Endothelial cell of umbilical vein (primary cell): Measurements from ENCODE around the gene ELK1.

Experiments
- CTCF ChIP-seq, 2 donors: IDR thresholded peaks; 1 replicate in 1 of 2; 2 replicates in 1 of 2; pipeline ENCODE4 v1.5.1; 2011; ENCODE audit warnings: low read length in 2 of 2, mild to moderate bottlenecking in 2 of 2, moderate library complexity in 2 of 2, control low read depth in 1 of 2, inconsistent platforms in 1 of 2, low read depth in 1 of 2; ENCODE audit not compliant: insufficient read depth in 1 of 2; ENCODE audit errors: extremely low read depth in 1 of 2
- EZH2 ChIP-seq: IDR thresholded peaks from 2 replicates; pipeline ENCODE4 v1.6.1; 2012; ENCODE audit warnings: borderline replicate concordance, low read depth, mild to moderate bottlenecking, moderate library complexity, low read length, inconsistent platforms; ENCODE audit not compliant: severe bottlenecking
- POLR2AphosphoS5 ChIP-seq: IDR thresholded peaks from 2 replicates; pipeline ENCODE4 v1.6.1; 2012; ENCODE audit warnings: low read depth, mild to moderate bottlenecking, control low read depth, low read length, moderate library complexity; ENCODE audit not compliant: insufficient read depth

DNA sequence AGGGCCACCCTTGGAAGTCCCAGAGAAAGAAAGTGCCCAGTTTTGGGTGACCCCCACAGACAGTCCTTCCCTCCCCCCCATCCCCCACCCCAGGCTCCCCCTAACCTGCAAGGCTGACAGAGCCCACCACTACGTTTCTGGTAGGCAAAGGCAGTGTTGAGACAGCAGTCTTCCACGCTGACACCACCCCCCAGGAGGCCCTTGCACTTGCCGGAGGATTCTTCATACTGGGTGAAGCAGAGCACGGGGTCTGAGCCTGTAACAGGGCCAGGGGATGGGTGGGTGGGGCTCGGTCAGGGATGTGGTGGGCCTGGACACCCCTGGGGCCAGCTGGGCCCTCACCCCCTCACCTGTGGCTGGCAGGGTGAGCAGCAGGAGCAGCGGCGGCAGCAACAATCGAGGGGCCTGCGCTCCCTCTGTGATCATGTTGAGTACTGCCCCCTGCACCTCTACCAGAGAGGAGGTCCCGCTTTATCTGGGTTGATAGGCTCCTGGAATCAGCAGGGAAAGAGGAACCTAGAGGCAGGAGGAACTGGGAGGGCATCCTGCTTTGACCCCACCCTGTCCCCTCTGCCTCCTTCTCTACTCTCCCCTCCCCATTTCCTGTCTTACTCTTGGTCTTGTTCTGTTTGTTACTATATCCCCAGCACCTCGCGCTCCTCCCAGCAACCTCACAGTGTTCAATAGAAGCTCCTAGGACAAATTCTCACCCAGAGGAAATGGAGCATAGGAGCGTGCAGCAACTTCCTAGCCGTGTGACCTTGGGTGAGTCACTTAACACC lies 20.8 kb downstream of the ELK1 start, which contains the start of gene CFP:
- TF ChIP-seq CTCF (IDR thresholded peaks at IDR 0.05; ENCODE audit: extremely low read depth in 1 of 2, insufficient read depth in 1 of 2, low read depth in 1 of 2, low read length in 2 of 2) (no peak), POLR2AphosphoS5 (no peak), EZH2 (no peak)
